WTC11 (cell line): ENCODE measurements around the gene DHX8. TPM values are rescaled to one million over a fixed set of nuclear protein-coding genes. Genes with fewer than 3 reads are reported as not detected.
A peak's percentile ranks its signal among the peaks of the same experiment; 100 is the strongest.

Experiments used
- ATAC-seq: fragments of 200-7000 bp; cut with Tn5 transposase; 2 replicates; pipeline ENCODE4 v1.10.0; 2021; ENCODE audit warnings: mild to moderate bottlenecking, moderate library complexity
- CTCF ChIA-PET: fragments of 300-600 bp; sonication (Branson Sonifier 250); formaldehyde crosslinking; loops from one replicate; lab custom pipeline; 2021; ENCODE audit warnings: antibody characterized with exemption; lab: Charles Lee
- POLR2A ChIA-PET: fragments of 350-600 bp; sonication (Branson Sonifier 250); formaldehyde crosslinking; loops from one replicate; lab custom pipeline; 2021; ENCODE audit warnings: antibody characterized with exemption; lab: Charles Lee
- DNase-seq: peaks from one replicate; pipeline ENCODE4 v3.0.0; 2021; ENCODE audit warnings: low spot score
- H3K27ac Mint-ChIP-seq: 2 replicates; pipeline ENCODE4 v1.8.0; 2021; ENCODE audit warnings: mixed read lengths
- H3K27me3 Mint-ChIP-seq: 2 replicates; pipeline ENCODE4 v1.8.0; 2021; ENCODE audit warnings: low read depth, mild to moderate bottlenecking, moderate library complexity, mixed read lengths
- H3K36me3 Mint-ChIP-seq: 2 replicates; pipeline ENCODE4 v1.8.0; 2021; ENCODE audit warnings: mixed read lengths
- H3K4me1 Mint-ChIP-seq: 2 replicates; pipeline ENCODE4 v1.8.0; 2022; ENCODE audit warnings: mixed read lengths
- H3K4me3 Mint-ChIP-seq: 2 replicates; pipeline ENCODE4 v1.8.0; 2021; ENCODE audit warnings: mild to moderate bottlenecking, moderate library complexity, mixed read lengths
- H3K9me3 Mint-ChIP-seq: 2 replicates; pipeline ENCODE4 v1.8.0; 2021; ENCODE audit warnings: mixed read lengths
- ETV6 ChIP-seq: sonication (generic); formaldehyde crosslinking; IDR thresholded peaks from 2 replicates; pipeline ENCODE4 v1.8.1; 2022; ENCODE audit warnings: mild to moderate bottlenecking, missing genetic modification reagents
- FOXJ3 ChIP-seq: sonication (generic); formaldehyde crosslinking; IDR thresholded peaks from 2 replicates; pipeline ENCODE4 v1.9.0; 2021; ENCODE audit warnings: missing genetic modification reagents, mild to moderate bottlenecking, borderline replicate concordance
- FOXK1 ChIP-seq: sonication (generic); formaldehyde crosslinking; IDR thresholded peaks from 2 replicates; pipeline ENCODE4 v1.8.0; 2022; ENCODE audit warnings: mild to moderate bottlenecking, moderate library complexity, missing genetic modification reagents
- GTF2I ChIP-seq: fragments of 250-450 bp; sonication (Bioruptor Pico); conservative IDR thresholded peaks from 2 replicates; pipeline ENCODE4 v1.4.0; 2021; ENCODE audit warnings: mild to moderate bottlenecking
- HMGXB4 ChIP-seq: sonication (generic); formaldehyde crosslinking; IDR thresholded peaks from 2 replicates; pipeline ENCODE4 v1.8.1; 2023; ENCODE audit warnings: mild to moderate bottlenecking, moderate library complexity, missing genetic modification reagents
- IRF1 ChIP-seq: sonication (generic); formaldehyde crosslinking; IDR thresholded peaks from 2 replicates; pipeline ENCODE4 v1.8.0; 2023; ENCODE audit warnings: missing genetic modification reagents
- MAX ChIP-seq: sonication (generic); formaldehyde crosslinking; IDR thresholded peaks from 2 replicates; pipeline ENCODE4 v1.8.0; 2022; ENCODE audit warnings: mild to moderate bottlenecking, missing genetic modification reagents
- MYBL2 ChIP-seq: sonication (generic); formaldehyde crosslinking; IDR thresholded peaks from 2 replicates; pipeline ENCODE4 v1.8.1; 2023; ENCODE audit warnings: mild to moderate bottlenecking, moderate library complexity, missing genetic modification reagents
- NFE2L1 ChIP-seq: sonication (generic); formaldehyde crosslinking; IDR thresholded peaks from 2 replicates; pipeline ENCODE4 v1.8.1; 2023; ENCODE audit warnings: missing genetic modification reagents
- NFYB ChIP-seq: sonication (generic); formaldehyde crosslinking; conservative IDR thresholded peaks from 2 replicates; pipeline ENCODE4 v1.8.0; 2022; ENCODE audit warnings: low read depth, missing genetic modification reagents
- NR2C2 ChIP-seq: sonication (generic); formaldehyde crosslinking; IDR thresholded peaks from 2 replicates; pipeline ENCODE4 v1.8.0; 2022; ENCODE audit warnings: mild to moderate bottlenecking, missing genetic modification reagents
- NR3C1 ChIP-seq: sonication (generic); formaldehyde crosslinking; conservative IDR thresholded peaks from 2 replicates; pipeline ENCODE4 v1.8.1; 2023; ENCODE audit warnings: low read depth, mild to moderate bottlenecking, missing genetic modification reagents
- SMAD3 ChIP-seq: sonication (generic); formaldehyde crosslinking; IDR thresholded peaks from 2 replicates; pipeline ENCODE4 v1.8.0; 2022; ENCODE audit warnings: missing genetic modification reagents, mild to moderate bottlenecking, borderline replicate concordance
- SOX15 ChIP-seq: fragments of 250-450 bp; sonication (Bioruptor Pico); IDR thresholded peaks from 2 replicates; pipeline ENCODE4 v1.9.0; 2021; ENCODE audit warnings: mild to moderate bottlenecking
- SP1 ChIP-seq: sonication (generic); formaldehyde crosslinking; conservative IDR thresholded peaks from 2 replicates; pipeline ENCODE4 v1.8.1; 2022; ENCODE audit warnings: missing genetic modification reagents
- TP53 ChIP-seq: sonication (generic); formaldehyde crosslinking; IDR thresholded peaks from 2 replicates; pipeline ENCODE4 v1.8.1; 2023; ENCODE audit warnings: mild to moderate bottlenecking, missing genetic modification reagents
- USF2 ChIP-seq: sonication (generic); formaldehyde crosslinking; IDR thresholded peaks from 2 replicates; pipeline ENCODE4 v1.8.1; 2023; ENCODE audit warnings: mild to moderate bottlenecking, missing genetic modification reagents, moderate library complexity
- ZMAT4 ChIP-seq: fragments of 250-450 bp; sonication (Bioruptor Pico); IDR thresholded peaks from 2 replicates; pipeline ENCODE4 v1.9.0; 2021; ENCODE audit warnings: mild to moderate bottlenecking
- ZNF219 ChIP-seq: sonication (generic); formaldehyde crosslinking; IDR thresholded peaks from 2 replicates; pipeline ENCODE4 v1.8.0; 2023; ENCODE audit warnings: missing genetic modification reagents, mild to moderate bottlenecking, borderline replicate concordance
- total RNA-seq: library from RNA; stranded (reverse); gene quantifications from 3 replicates; pipeline ENCODE4 v1.2.3, GENCODE V29; 2021
- TF ChIP-seq, protein P1 (sequence below): fragments of 250-450 bp; sonication (Bioruptor Pico); IDR thresholded peaks from 2 replicates; pipeline ENCODE4 v1.8.0; 2021; ENCODE audit warnings: mild to moderate bottlenecking
- TF ChIP-seq, protein P2 (sequence below): sonication (generic); formaldehyde crosslinking; IDR thresholded peaks from 2 replicates; pipeline ENCODE4 v1.8.0; 2022; ENCODE audit warnings: mild to moderate bottlenecking, missing genetic modification reagents

DHX8 gene
- total RNA-seq, 1 experiment from 2014 or later = 58.5 TPM

DNA sequence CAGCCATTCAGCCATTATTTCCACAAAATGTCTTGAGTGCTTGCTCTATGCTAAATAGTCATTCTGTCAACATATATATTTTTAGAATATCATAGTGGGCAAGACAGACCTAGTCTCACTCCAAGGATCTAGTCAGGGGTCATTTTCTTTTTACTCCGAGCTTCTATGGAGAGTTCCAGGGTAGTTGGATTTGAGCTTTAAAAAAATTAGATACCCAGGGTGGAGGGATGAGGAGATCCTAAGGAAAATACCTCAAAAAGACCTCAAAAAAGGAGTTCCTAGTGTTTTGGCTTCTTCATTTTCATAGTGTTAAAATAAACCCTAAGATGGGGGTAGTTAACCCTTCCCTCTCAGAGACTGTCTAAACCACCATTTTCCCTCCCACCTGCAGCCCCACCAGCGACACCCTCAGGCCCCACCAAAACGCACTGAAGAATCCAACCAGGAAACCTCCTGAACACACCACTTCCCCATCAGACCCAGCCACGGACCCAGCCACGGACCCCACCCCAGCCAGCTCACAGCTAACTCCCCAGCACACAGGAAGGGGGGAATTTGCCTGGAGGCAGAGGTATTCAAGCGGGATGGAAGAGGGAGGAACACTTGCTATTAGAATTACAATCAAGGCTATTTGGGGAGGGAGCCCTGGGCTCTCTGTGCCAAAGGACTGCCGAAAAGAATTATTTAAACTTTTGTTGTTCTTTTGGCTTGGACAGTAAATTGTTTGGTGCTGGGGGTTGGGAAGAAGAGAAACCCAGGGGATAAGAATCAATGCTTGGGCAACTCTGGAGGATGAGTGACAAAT, 60.2 kb downstream of the DHX8 start (continued):
- TF ChIP-seq FOXK1 (CRISPR knock-in tag) = no peak
- TF ChIP-seq, protein P1, sequence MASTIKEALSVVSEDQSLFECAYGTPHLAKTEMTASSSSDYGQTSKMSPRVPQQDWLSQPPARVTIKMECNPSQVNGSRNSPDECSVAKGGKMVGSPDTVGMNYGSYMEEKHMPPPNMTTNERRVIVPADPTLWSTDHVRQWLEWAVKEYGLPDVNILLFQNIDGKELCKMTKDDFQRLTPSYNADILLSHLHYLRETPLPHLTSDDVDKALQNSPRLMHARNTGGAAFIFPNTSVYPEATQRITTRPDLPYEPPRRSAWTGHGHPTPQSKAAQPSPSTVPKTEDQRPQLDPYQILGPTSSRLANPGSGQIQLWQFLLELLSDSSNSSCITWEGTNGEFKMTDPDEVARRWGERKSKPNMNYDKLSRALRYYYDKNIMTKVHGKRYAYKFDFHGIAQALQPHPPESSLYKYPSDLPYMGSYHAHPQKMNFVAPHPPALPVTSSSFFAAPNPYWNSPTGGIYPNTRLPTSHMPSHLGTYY (CRISPR knock-in tag) = no peak
- TF ChIP-seq USF2 (CRISPR knock-in tag) = no peak
- TF ChIP-seq FOXJ3 (CRISPR knock-in tag) = no peak
- no peak for TF ChIP-seq NR2C2 (CRISPR knock-in tag)
- TF ChIP-seq ETV6 (CRISPR knock-in tag) = 0 out of 2 replicates have a peak, but pooled peaks have one; percentile 34
- TF ChIP-seq SP1 (CRISPR knock-in tag) = peak; percentile 47; the same call in 1 of the 2 replicates

DNA sequence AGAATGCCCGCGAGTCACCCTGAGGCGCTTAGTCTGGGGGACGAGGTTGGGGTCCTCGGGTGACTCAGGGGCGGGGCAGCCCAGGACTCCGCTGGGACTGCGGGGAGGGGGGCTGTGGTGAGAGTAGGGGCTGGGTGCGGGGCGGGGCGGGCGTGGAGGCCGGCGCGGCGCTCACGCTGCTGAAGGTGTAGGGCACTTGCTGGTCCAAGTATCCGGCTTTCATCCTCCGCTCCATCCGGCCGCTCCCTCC, 61.5 kb downstream of the DHX8 start:
- ATAC-seq (no peak), DNase-seq (no peak)
- Mint-ChIP-seq H3K27ac (peak overlapping the region; percentile 94; the same call in 1 of the 2 replicates), H3K27me3 (no peaks in the 10 kb centered on the region; the same call in 1 of the 2 replicates), H3K9me3 (no peaks in the 10 kb centered on the region), H3K4me1 (peaks cover 70% of the 10 kb centered on the region), H3K36me3 (peaks cover 6% of the 10 kb centered on the region; the same call in 1 of the 2 replicates), H3K4me3 (peak overlapping the region; percentile 89)
- ChIA-PET CTCF (interaction anchor here (0.6 to 1.3 kb wide), 5 partner anchors 13 to 128 kb away, joined by 3 to 5 read pairs (median 3); partner anchors contain the start of gene DHX8), POLR2A (interaction anchor here (0.9 to 1.2 kb wide), 5 partner anchors 9 to 61 kb away, joined by 3 to 6 read pairs (median 5); partner anchors contain the start of gene DHX8)
- no peak for TF ChIP-seq ZNF219 (CRISPR knock-in tag)

- Mint-ChIP-seq H3K36me3 (peaks cover 6% of the 10 kb centered on the region; the same call in 1 of the 2 replicates), H3K9me3 (0 out of 2 replicates have a peak, but pooled peaks cover 3% of the 10 kb centered on the region), H3K27me3 (no peaks in the 10 kb centered on the region; the same call in 1 of the 2 replicates), H3K4me1 (peaks cover 64% of the 10 kb centered on the region), H3K4me3 (peak within 1 kb of the TSS; percentile 89), H3K27ac (peak within 1 kb of the TSS; percentile 94)
- DNase-seq (peak; percentile 98), ATAC-seq (peak; percentile 63)
- POLR2A ChIA-PET = interaction anchor here (0.5 to 2.7 kb wide), 8 partner anchors 16 to 271 kb away, joined by 3 to 20 read pairs (median 5); no protein-coding TSS in a partner anchor
- CTCF ChIA-PET = interaction anchor here (0.6 to 1.8 kb wide), 15 partner anchors 8 to 243 kb away, joined by 3 to 7 read pairs (median 4); partner anchors contain the start of gene DHX8
- TF ChIP-seq NFYB (CRISPR knock-in tag) (peak; percentile 67), NR2C2 (CRISPR knock-in tag) (no peak), FOXK1 (CRISPR knock-in tag) (no peak), NR3C1 (no peak), HMGXB4 (peak; percentile 4; the same call in 1 of the 2 replicates), MAX (CRISPR knock-in tag) (0 out of 2 replicates have a peak, but pooled peaks have one; percentile 13), IRF1 (CRISPR knock-in tag) (no peak), SMAD3 (CRISPR knock-in tag) (no peak), NFE2L1 (no peak), GTF2I (0 out of 2 replicates have a peak, but pooled peaks have one; percentile 21), MYBL2 (CRISPR knock-in tag) (peak; percentile 22; the same call in 1 of the 2 replicates), SOX15 (CRISPR knock-in tag) (no peak), TP53 (no peak), ZMAT4 (CRISPR knock-in tag) (no peak)
- TF ChIP-seq, protein P2, sequence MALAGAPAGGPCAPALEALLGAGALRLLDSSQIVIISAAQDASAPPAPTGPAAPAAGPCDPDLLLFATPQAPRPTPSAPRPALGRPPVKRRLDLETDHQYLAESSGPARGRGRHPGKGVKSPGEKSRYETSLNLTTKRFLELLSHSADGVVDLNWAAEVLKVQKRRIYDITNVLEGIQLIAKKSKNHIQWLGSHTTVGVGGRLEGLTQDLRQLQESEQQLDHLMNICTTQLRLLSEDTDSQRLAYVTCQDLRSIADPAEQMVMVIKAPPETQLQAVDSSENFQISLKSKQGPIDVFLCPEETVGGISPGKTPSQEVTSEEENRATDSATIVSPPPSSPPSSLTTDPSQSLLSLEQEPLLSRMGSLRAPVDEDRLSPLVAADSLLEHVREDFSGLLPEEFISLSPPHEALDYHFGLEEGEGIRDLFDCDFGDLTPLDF (CRISPR knock-in tag) = no peak
- TF ChIP-seq, protein P1 (CRISPR knock-in tag) = no peak
These were observed 62.8 kb downstream of the DHX8 start, which contains the start of gene ETV4 for GRCh38 chr17:43546319-43547188. Gene ETV4 (minus strand): TSS chr17:43546340. CDS start chr17:43545617, 723 bp downstream.
